ENCODE data around the gene FRMD4A. TPM values are rescaled to one million over a fixed set of nuclear protein-coding genes. Genes with fewer than 3 reads are reported as not detected.
"Not testable (repeated sequence)": the region's sequence is repeated elsewhere in the genome, so short reads cannot be mapped to it uniquely, and the experiment has no call there.

FRMD4A gene
- total RNA-seq, 4 donors from 2014 or later = 4.4 to 7.1 (median 5.2) TPM

DNA sequence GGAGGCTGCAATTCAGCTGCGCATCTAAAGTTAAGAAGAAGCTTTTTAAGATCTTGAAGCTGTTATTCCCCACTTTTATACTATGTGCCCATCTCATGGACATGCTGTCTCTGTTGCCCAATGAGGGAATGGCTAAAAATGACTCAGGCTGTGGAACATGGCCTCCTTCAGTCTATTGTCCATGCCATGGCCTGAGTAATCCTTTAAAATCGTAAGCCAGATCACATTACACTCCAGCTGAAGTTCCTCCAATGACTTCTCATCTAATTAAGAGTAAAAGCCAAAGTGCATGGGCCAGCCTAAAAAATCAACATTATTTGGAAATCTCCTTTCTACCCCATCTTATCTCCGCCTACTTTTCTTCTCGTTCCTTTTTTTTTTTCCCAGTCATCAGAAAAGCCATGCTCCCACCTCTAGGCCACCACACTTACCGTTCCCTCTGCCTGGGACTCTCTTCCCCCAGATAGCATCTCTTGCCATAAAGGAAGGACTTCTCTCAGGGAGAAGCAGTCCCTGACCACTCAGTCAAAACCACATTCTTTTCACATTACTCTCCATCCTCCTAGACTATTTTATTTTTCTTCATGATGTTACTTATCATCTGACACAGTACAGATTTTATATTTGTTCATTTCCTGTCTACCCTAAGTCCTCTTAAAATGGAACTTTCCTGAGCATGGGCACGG is 406.5 kb downstream of the FRMD4A start:
- Histone ChIP-seq H3K4me3 (no peak overlapping the region), H3K4me1 (no peaks in the 10 kb centered on the region), H3K27ac (peak overlapping the region in 1 of 4 donors; percentile 54), H3K27me3 (no peaks in the 10 kb centered on the region), H3K36me3 (no peaks in the 10 kb centered on the region), H3K9me3 (no peaks in the 10 kb centered on the region)
- in situ Hi-C loops (cut with MboI; ENCODE audit: low sequenced_read_pairs in 4 of 4) (no loop called here), intact Hi-C loops (cut with DNase I; ENCODE audit: low total_unique reads) (no loop called here)
- peak in 1 of 2 donors; percentile 16 for DNase-seq
- peak; percentile 42 to 64 for ATAC-seq
- TF ChIP-seq, protein P1, sequence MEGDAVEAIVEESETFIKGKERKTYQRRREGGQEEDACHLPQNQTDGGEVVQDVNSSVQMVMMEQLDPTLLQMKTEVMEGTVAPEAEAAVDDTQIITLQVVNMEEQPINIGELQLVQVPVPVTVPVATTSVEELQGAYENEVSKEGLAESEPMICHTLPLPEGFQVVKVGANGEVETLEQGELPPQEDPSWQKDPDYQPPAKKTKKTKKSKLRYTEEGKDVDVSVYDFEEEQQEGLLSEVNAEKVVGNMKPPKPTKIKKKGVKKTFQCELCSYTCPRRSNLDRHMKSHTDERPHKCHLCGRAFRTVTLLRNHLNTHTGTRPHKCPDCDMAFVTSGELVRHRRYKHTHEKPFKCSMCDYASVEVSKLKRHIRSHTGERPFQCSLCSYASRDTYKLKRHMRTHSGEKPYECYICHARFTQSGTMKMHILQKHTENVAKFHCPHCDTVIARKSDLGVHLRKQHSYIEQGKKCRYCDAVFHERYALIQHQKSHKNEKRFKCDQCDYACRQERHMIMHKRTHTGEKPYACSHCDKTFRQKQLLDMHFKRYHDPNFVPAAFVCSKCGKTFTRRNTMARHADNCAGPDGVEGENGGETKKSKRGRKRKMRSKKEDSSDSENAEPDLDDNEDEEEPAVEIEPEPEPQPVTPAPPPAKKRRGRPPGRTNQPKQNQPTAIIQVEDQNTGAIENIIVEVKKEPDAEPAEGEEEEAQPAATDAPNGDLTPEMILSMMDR (IDR thresholded peaks at IDR 0.05 in 4 of 5, conservative IDR thresholded peaks at IDR 0.05 in 1 of 5) = no peak
- TF ChIP-seq POLR2A (IDR thresholded peaks at IDR 0.05) = no peak

DNA sequence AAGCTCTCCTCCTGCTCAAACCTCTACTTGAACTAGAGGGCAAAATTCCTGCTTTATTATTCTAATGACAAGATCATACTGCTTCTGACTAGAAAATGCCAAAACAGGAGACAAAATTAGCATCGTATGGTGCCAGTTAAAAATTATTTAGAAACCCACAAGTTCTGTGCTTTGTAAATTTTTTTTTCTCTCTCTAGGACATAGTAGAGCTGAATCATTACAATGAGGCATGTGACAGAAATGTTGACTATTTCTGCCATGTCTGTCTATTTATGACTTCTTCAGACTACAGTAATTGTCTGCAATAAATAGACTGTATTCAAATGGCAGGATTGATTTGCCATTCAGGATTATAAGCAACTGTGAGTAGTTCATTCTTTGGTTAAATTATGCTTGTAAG is 408.1 kb downstream of the FRMD4A start:
- Histone ChIP-seq H3K4me1 (no peaks in the 10 kb centered on the region), H3K27ac (no peak overlapping the region), H3K9me3 (no peaks in the 10 kb centered on the region), H3K36me3 (no peaks in the 10 kb centered on the region), H3K27me3 (no peaks in the 10 kb centered on the region), H3K4me3 (no peak overlapping the region)
- in situ Hi-C loops (cut with MboI; ENCODE audit: low sequenced_read_pairs in 4 of 4) = no loop called here
- intact Hi-C loops (cut with DNase I; ENCODE audit: low total_unique reads) = no loop called here
- ATAC-seq (no peak), DNase-seq (no peak)
- TF ChIP-seq POLR2A (IDR thresholded peaks at IDR 0.05) = no peak
- TF ChIP-seq, protein P1 (IDR thresholded peaks at IDR 0.05 in 4 of 5, conservative IDR thresholded peaks at IDR 0.05 in 1 of 5) = no peak

DNA sequence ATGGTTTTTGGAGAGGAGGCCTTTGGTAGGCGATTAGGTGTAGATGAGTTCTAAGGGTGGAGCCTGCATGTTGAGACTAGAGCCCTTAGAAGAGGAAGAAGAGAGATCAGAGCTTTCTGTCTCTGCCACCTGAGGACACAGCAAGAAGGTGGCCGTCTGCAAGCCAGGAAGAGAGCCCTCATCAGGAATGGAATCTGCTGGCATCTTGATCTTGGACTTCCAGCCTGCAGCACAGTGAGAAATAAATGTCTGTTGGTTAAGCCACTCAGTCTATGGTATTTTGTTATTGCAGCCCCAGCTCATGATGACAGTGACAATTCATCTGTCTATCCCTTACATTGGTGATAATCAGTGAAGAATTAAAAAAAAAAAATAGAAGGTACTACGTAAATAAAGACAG is 408.8 kb downstream of the FRMD4A start:
- Histone ChIP-seq H3K4me3 (no peak overlapping the region), H3K27ac (no peak overlapping the region), H3K9me3 (no peaks in the 10 kb centered on the region), H3K36me3 (no peaks in the 10 kb centered on the region), H3K27me3 (no peaks in the 10 kb centered on the region), H3K4me1 (no peaks in the 10 kb centered on the region)
- TF ChIP-seq, protein P1 (IDR thresholded peaks at IDR 0.05 in 4 of 5, conservative IDR thresholded peaks at IDR 0.05 in 1 of 5) = no peak
- no peak for TF ChIP-seq POLR2A (IDR thresholded peaks at IDR 0.05)
- intact Hi-C loops (cut with DNase I; ENCODE audit: low total_unique reads) (no loop called here), in situ Hi-C loops (cut with MboI; ENCODE audit: low sequenced_read_pairs in 4 of 4) (no loop called here)
- ATAC-seq (no peak), DNase-seq (no peak)

DNA sequence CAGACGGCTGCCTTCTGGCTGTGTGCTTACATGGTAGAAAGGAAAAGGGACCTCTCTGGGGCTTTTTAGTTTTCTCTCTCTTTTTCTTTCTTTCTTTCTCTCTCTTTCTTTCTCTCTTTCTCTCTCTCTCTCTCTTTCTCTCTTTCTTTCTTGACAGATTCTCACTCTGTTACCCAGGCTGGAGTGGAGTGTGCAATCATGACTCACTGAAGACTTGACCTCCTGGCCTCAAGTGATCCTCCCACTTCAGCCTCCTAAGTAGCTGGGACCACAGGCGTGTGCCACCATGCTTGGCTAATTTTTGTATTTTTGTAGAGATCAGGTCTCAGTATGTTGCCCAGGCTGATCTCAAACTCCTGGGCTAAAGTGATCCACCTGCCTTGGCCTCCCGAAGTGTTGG is 409.6 kb downstream of the FRMD4A start:
- H3K36me3 ChIP-seq; DNase-seq; in situ Hi-C loops (cut with MboI; ENCODE audit: low sequenced_read_pairs in 4 of 4); H3K27ac ChIP-seq; ATAC-seq; H3K4me1 ChIP-seq; H3K27me3 ChIP-seq; H3K9me3 ChIP-seq; H3K4me3 ChIP-seq; intact Hi-C loops (cut with DNase I; ENCODE audit: low total_unique reads): not testable (repeated sequence)

DNA sequence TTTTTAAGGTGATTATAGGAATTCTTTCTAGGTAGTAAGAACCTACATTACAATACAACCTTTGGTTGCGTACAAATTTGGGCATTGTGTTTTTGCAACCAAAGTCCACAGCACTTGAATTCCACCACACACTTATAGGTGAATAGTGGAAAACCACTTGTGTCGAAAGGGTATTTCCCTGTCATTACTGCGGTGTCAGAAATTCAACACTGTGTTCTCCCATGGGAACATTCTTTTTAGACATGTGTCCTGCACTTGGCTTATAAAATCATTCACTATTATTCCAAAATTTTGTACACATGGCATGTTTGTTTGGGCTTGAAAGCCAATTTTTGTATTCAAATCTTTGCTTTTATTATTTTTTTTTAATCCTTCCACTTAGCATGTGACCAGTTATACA is 410.3 kb downstream of the FRMD4A start:
- no peak overlapping the region for H3K27ac ChIP-seq
- TF ChIP-seq, protein P1 (IDR thresholded peaks at IDR 0.05 in 4 of 5, conservative IDR thresholded peaks at IDR 0.05 in 1 of 5) = no peak
- TF ChIP-seq POLR2A (IDR thresholded peaks at IDR 0.05) = no peak
- H3K27me3 ChIP-seq = no peaks in the 10 kb centered on the region
- ATAC-seq = no peak
- H3K9me3 ChIP-seq = no peaks in the 10 kb centered on the region
- intact Hi-C loops (cut with DNase I; ENCODE audit: low total_unique reads) = no loop called here
- in situ Hi-C loops (cut with MboI; ENCODE audit: low sequenced_read_pairs in 4 of 4) = no loop called here
- no peak overlapping the region for H3K4me3 ChIP-seq
- DNase-seq = no peak
- no peaks in the 10 kb centered on the region for H3K36me3 ChIP-seq
- H3K4me1 ChIP-seq = no peaks in the 10 kb centered on the region
